NCI-H774 (cell line): ENCODE results near the gene SDHA.
"Not testable (repeated sequence)": the region's sequence is repeated elsewhere in the genome, so short reads cannot be mapped to it uniquely, and the experiment has no call there.

ENCODE experiments used
- DNase-seq: peaks from one replicate; lab custom pipeline; 2025; lab: John Stamatoyannopoulos, UW

The SDHA gene

GRCh38 chr5:257148-257547, 39.0 kb downstream of the SDHA start:
- no peak for DNase-seq

- not testable (repeated sequence) for DNase-seq
Observed at GRCh38 chr5:263275-263974, 45.3 kb downstream of the SDHA start.

GRCh38 chr5:264338-264737, 46.2 kb downstream of the SDHA start:
- no peak for DNase-seq

- DNase-seq = not testable (repeated sequence)
Observed at GRCh38 chr5:266311-267026, 48.3 kb downstream of the SDHA start.

GRCh38 chr5:267716-268115, 49.6 kb downstream of the SDHA start:
- DNase-seq = no peak

- DNase-seq = no peak
Observed at GRCh38 chr5:270340-270739, 52.2 kb downstream of the SDHA start.

- not testable (repeated sequence) for DNase-seq
Observed at GRCh38 chr5:271828-272167, 53.7 kb downstream of the SDHA start.

- not testable (repeated sequence) for DNase-seq
Observed at GRCh38 chr5:273091-273490, 55.0 kb downstream of the SDHA start.

- DNase-seq = not testable (repeated sequence)
Observed at GRCh38 chr5:273491-273890, 55.4 kb downstream of the SDHA start.

- not testable (repeated sequence) for DNase-seq
Observed at GRCh38 chr5:274346-274745, 56.2 kb downstream of the SDHA start.

GRCh38 chr5:278646-279045, 60.5 kb downstream of the SDHA start:
- no peak for DNase-seq

- DNase-seq = not testable (repeated sequence)
Observed at GRCh38 chr5:279051-279665, 61.0 kb downstream of the SDHA start.

GRCh38 chr5:285991-286557, 68.0 kb downstream of the SDHA start:
- DNase-seq = no peak

- not testable (repeated sequence) for DNase-seq
Observed at GRCh38 chr5:290200-290599, 72.1 kb downstream of the SDHA start.

GRCh38 chr5:291345-291744, 73.2 kb downstream of the SDHA start:
- DNase-seq = not testable (repeated sequence)

GRCh38 chr5:294788-295187, 76.7 kb downstream of the SDHA start:
- not testable (repeated sequence) for DNase-seq

GRCh38 chr5:296207-296606, 78.1 kb downstream of the SDHA start:
- DNase-seq = peak; percentile 63

GRCh38 chr5:296954-297353, 78.8 kb downstream of the SDHA start:
- not testable (repeated sequence) for DNase-seq

- DNase-seq = not testable (repeated sequence)
Observed at GRCh38 chr5:297448-297847, 79.3 kb downstream of the SDHA start.

- DNase-seq = not testable (repeated sequence)
Observed at GRCh38 chr5:297991-298736, 80.0 kb downstream of the SDHA start.

- DNase-seq = no peak
Observed at GRCh38 chr5:298737-299125, 80.6 kb downstream of the SDHA start.

- not testable (repeated sequence) for DNase-seq
Observed at GRCh38 chr5:299921-300320, 81.8 kb downstream of the SDHA start.
